T follicular helper cell (primary cell): Measurements from ENCODE around the gene PCDHGA6.
"Not testable (repeated sequence)": the region's sequence is repeated elsewhere in the genome, so short reads cannot be mapped to it uniquely, and the experiment has no call there.

Source experiments
- DNase-seq: peaks from one replicate; pipeline ENCODE4 v3.0.0-alpha.2; 2020; ENCODE audit warnings: low read depth

PCDHGA6 gene

GRCh38 chr5:141392429-141393198 lies 18.9 kb downstream of the PCDHGA6 start, which contains the start of gene PCDHGA8:
Gene PCDHGA8 (plus strand): TSS chr5:141392633. CDS start chr5:141392814, 181 bp downstream.
- no peak for DNase-seq

GRCh38 chr5:141393267-141393666 lies 19.6 kb downstream of the PCDHGA6 start:
- no peak for DNase-seq

GRCh38 chr5:141394401-141395187 lies 20.9 kb downstream of the PCDHGA6 start:
- not testable (repeated sequence) for DNase-seq

GRCh38 chr5:141397756-141398551 lies 24.3 kb downstream of the PCDHGA6 start, which contains the start of gene PCDHGB5:
Gene PCDHGB5 (plus strand): TSS chr5:141397947. CDS start chr5:141398128, 181 bp downstream.
- DNase-seq: peak; percentile 24

GRCh38 chr5:141398608-141399007 lies 24.9 kb downstream of the PCDHGA6 start:
- DNase-seq: no peak

- no peak for DNase-seq
Observed at GRCh38 chr5:141399555-141400258, 26.0 kb downstream of the PCDHGA6 start.

GRCh38 chr5:141402553-141403243 lies 29.0 kb downstream of the PCDHGA6 start, which contains the start of gene PCDHGA9:
Gene PCDHGA9 (plus strand): TSS chr5:141402778. CDS start chr5:141402953, 175 bp downstream.
- DNase-seq: no peak

GRCh38 chr5:141403387-141403786 lies 29.7 kb downstream of the PCDHGA6 start:
- no peak for DNase-seq

- DNase-seq: not testable (repeated sequence)
Observed at GRCh38 chr5:141407790-141408505, 34.3 kb downstream of the PCDHGA6 start, which contains the start of gene PCDHGB6. Gene PCDHGB6 (plus strand): TSS chr5:141408021. CDS start chr5:141408203, 182 bp downstream.

GRCh38 chr5:141409598-141410306 lies 36.1 kb downstream of the PCDHGA6 start:
- DNase-seq: no peak

GRCh38 chr5:141411575-141411974 lies 37.9 kb downstream of the PCDHGA6 start:
- DNase-seq: no peak

- peak; percentile 45 for DNase-seq
Observed at GRCh38 chr5:141412854-141413539, 39.3 kb downstream of the PCDHGA6 start, which contains the start of gene PCDHGA10. Gene PCDHGA10 (plus strand): TSS chr5:141412987. CDS start chr5:141413176, 189 bp downstream.

GRCh38 chr5:141413540-141414069 lies 39.9 kb downstream of the PCDHGA6 start:
- no peak for DNase-seq

GRCh38 chr5:141414548-141415274 lies 41.0 kb downstream of the PCDHGA6 start:
- DNase-seq: not testable (repeated sequence)

- not testable (repeated sequence) for DNase-seq
Observed at GRCh38 chr5:141415275-141415618, 41.6 kb downstream of the PCDHGA6 start.

GRCh38 chr5:141417494-141418172 lies 43.9 kb downstream of the PCDHGA6 start, which contains the start of gene PCDHGB7:
Gene PCDHGB7 (plus strand): TSS chr5:141417677. CDS start chr5:141417860, 183 bp downstream.
- peak; percentile 21 for DNase-seq
